Stimulated activated CD8-positive, alpha-beta memory T cell treated with anti-CD3 and anti-CD28 coated beads, Interleukin-4, amount 100 ng/mL, for 4 hours (primary cell): ENCODE data around the gene MITF.

Experiments used
- DNase-seq, 2 donors: peaks; one replicate each; pipeline ENCODE4 v3.0.0-alpha.2; 2020; ENCODE audit warnings: low read depth in 2 of 2, low spot score in 1 of 2

MITF gene

DNA sequence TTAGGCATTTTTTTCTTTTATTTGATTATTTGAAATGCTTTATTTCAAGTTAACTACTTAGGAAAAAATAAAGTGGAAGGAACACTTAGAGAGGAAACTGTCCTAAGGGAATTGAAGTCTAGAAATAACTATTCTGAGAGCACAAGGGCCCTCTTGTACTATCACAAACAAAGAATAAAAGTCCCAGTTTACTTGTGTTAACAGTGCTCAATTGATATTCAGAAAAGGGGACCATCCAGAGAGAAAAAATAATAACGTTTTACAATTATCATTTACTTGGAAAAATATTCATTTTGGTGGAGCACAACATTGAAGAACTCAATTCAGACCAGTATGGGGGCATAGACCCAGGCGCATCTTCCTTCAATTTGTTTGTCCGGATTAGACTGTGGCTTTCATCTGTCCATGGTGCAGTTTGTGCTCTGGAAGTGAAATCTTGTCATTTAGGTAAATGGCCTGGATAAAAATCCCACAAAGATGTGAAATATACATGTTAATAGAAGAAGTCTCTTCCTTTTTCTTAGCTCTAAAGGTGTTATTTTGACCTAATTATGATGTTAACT is 205.7 kb downstream of the MITF start:
- no peak for DNase-seq

DNA sequence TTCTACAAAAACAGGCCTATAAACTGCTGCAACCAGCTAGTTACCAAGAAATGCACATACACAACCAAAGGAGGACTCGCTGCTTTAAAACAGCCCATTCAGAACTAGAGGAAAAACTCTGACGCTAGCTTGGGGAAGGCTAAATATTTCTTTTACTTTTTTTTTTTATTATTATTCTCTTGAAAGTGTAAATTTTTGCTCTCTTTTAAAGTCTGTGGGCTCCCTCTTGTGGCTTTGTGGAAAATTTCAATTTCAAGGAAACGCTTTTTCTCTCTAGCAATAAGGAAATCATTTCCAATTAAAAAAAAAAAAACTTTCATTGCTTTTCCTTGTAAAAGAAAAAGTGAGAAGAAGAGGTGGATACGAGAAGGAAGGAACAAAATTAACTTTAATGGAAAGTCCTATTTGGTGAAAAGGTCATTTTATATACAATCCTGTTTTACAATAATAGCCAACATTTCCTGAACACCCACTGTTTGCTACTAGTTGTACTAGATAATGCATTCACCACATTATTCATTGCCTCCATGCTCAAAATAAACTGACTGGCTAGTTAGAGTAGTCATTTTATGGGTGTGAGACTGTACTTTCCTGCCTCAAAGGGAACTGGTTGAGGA is 209.1 kb downstream of the MITF start:
- DNase-seq, result no peak

DNA sequence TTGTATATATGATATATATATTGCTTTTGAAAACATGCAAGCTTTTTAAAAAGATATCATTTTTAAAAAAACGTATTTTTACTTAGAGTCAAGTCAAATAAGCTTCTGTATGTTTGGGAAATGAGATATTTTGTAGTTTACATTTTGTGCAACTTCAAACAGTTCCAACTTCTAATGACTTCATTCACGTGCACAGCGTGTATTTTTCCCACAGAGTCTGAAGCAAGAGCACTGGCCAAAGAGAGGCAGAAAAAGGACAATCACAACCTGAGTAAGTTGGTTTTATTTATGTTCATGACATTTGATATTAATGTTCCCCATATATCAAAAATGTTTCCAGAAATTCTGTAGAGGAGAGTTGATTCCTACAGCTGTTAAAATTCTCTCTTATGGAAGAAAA is 212.4 kb downstream of the MITF start:
- DNase-seq, result no peak

DNA sequence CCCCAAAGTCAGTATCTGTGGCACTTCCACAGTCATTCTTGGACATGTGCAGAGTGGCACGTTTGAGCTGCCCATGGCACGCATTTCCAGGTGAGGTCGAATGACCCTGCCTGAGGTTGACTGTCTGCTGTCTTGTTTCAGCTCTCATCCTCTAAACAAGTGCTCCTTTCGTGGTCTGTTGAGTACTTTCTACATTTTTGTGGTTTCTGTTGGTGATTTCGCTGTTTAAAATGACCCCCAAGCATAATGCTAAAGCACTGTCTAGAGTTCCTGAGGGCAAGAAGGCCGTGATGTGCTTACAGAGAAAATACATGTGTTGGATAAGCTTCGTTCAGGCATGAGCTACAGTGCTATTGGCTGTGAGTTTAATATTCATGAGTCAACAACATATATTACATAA is 220.3 kb downstream of the MITF start:
- no peak for DNase-seq

DNA sequence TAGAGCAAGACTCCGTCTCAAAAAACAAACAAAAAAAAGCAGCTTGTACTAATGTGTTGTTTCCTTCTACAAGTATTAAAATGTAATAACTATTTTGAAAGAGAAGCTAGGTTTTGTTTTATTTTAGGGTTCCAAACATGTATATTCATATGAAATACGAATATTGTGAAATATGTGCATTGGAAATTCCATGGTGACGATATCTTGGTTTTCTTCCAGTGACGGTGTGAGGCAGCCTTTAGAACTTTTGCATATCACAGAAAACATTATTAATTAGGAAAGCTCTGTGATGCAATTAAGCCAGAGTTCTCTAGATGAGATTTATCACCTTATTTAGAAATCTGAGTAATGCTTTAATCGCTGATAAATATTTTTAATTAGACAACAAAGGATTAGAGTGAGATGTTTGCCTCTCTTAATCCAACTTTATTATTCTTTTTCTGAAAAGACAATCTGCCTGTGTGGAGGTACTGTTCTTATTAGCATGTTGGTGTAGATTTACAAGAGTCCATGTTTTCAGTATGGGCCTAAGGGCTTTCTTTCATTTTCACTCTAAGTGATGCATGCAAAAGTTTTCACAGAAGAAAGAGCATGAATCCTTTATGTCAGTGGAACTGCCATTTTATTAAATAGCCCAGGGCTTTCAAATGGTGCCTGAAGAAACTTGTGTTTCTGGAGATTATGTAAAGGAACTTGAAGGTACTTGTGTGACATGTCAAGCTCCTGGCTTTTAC is 222.6 kb downstream of the MITF start:
- no peak for DNase-seq

DNA sequence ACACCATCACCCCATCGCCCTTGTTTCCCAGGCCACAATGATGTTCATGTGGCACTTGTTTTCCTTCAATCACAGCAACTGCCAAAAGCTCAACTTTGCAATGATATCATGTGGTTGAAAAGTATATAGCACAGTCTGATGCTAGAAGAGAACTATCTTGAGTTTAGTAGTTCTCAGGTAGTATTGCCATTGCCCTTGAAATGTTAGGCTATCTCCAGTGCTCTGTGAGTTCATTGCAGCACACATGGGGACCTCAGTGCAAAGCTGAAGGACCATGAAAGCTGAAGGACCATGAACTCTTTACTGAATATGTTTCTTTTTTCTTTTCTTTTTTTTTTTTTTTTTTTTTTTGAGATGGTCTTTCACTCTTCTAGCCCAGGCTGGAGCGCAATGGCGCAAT is 224.4 kb downstream of the MITF start:
- no peak for DNase-seq

DNA sequence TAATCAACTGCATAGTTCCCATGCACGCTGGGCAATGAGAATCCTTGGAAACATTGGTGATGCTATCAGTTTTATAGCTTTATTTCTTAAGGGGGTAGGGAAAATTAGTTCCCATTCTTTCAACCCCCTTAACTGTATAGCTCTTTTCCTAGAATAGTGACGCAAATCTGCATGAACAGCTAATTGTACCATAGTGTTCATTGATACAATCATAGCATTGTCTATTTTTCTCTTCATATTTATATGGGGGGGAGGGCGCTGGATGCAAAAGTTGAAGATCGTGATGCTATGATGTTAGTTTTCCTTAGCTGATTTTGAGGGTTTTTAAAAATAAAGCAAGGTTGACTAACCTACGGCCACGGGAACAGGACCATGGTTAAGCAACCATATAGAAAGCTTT is 227.9 kb downstream of the MITF start:
- DNase-seq, result no peak

DNA sequence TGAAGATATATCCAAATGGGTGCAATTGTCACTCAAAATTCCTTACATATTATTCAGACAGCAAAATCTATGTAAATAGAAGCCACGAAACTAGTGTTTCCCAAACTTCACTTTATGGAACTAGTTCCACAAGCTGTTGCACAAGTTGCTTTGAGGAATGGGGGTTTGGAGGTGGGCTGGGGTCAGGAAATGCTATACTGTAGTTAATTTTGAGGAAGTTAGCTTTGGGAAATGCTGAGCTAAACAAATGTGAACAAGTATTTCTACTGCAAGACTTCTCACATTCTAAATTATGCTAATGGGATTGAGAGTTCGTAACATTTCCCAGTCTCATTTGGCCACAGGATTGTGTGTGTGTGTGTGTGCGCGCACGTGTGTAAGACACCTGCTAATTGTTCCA is 231.6 kb downstream of the MITF start:
- DNase-seq, result no peak

DNA sequence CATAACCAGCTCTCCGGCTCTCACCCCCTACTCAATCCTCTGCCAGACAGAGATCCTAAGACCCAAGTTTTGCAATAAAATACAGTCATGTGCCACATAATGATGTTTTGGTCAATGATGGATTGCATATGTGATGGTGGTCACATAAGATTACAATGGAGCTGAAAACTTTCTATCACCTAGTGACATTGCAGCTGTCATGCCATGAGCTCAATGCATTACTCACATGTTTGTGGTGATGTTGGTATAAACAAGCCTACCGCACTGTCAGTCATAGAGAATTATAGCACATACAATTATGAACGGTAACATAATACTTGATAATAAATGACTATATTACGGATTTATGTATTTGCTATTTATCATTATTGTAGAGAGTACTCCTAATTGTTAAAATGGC is 233.4 kb downstream of the MITF start:
- DNase-seq, result no peak

DNA sequence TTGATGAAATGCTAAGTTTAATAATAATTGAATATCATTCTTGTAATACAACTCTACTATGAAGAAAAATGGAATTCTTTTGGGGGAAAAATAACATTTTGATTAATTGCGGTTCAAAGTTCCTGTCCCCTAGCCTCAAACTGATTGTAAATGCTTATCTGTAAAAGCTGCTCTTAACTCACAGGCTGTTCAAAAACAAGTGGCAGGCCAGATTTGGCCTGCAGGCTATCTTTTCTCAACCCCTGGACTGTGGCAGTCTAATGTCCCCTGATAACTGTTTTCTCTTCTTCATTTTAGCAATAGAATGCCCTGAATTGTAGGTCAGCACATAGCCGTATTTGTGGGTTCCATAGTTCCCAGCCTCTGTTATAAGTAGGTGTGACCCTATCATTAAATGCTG is 236.8 kb downstream of the MITF start:
- DNase-seq, result no peak

DNA sequence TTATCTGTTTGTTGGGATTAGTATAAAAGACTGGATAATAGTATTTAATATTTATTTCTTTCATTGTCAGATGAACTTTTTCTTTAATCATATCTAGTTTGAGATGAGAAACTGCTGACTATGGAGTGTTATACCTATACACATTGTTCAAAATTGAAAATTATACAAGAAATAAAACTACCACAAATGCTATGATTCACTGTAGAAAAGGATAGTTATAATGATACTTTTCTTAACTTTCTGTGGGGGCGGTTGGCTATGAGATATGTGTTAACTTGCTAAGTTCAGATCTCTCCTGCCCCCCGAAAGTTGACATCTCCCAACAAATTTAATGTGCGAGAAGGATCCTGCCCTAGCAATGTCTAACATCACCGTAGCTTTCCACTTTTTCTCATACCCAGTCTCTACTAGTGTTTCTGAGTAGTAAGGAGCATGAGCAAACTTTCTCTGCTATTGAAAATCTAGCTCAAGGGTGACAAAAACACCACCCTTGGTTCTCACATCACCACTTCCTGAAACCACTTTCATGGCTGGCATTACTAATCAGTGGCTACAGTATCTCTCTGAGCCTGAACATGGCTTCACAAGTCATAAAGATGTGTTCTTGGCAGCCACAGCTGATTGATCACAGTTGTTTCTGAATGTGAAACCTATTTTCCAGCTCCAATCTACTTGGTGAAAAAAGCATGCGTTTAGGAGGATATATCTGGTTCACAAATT is 244.4 kb downstream of the MITF start:
- no peak for DNase-seq

DNA sequence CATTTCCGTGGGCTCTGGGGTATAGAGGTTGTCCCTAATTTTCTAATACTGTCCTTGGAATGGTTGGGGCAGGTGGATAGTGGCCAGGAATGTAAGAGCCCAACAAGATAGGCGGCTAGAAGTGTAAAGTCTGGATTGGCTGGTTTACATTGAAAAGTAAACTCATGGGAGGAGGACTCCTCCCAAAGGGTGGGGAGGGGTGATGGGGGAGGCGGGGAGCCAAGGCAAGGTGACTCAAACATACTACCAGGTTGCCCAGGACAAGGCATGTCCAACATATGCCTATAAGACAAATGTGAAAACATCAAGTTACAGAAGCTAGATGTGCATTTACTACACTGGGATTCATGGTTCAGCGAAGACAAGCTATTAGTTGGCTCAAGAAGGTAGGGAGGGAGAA is 246.0 kb downstream of the MITF start:
- no peak for DNase-seq

DNA sequence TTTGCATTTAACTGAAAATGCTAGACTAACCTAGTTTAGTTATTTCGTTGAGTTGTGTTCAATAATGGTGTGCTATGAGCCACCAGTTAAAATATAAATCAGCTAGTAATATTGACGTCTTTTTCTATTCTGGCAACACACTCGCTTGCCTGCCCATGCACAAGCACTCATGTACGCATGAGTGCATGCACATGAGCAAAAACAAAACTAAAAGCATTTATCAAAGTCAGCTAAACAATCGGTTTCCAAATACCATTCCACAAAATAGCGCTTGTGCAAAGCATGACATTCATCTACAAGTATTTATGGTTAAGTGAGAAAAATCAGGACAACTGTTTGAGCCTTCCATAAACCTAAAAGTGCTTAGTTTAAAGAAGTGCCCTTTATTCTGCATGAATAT is 247.2 kb downstream of the MITF start:
- DNase-seq, result no peak

DNA sequence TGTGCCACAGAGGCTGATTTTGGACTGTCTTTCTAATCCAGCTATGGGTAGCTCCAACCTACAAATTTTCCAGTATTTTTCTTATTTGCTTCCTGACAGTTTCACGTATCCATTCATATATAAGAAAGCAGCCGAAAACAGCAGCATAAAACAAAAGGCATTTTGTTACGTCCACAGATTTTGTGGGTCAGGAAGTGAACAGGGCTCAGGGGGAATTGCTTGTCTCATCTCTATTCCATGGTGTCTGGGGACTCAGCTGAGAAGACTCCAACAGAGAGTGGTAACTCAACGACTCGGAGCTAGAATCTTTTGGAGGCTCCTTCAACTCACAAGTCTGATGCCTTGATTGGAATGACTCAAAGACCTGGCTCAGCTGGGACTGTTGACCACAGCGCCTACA is 248.6 kb downstream of the MITF start:
- DNase-seq, result no peak

DNA sequence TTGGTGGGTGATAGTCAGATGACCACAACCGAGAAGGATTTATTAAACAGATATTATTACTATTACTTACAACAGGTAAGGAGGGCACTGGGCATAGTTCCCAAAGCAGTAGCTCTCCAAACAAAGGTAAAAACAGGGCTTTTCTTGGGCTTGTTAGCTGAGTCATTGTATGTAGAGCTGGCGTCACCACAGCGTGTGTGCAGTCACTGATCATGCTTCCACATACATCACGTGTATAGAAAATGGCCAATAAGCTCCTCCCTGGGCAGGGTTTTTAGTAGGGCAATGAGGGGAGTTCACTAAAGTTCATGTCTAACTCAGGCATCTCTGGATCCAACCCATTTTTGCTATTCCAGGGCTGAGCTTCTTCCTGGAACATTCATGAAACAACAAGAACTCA is 254.5 kb downstream of the MITF start:
- DNase-seq, result no peak

DNA sequence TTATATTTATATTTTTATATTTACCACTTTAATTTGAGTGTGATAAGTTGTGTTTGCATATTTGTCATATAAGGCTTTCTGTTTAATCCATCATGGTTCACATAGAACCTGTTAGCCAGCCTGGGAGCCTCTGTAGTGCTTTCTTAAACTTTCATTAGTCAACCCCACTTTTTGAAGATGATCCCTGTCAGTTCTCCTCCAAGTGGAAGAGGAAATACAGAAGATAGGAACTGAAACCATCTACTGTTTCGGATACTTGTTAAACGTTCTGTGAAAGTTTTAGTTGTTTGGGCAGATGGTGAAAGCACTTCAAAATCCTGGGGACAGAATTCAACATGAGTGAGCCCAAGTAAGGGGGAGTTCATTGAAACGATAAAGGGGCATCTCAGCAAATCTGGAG is 255.7 kb downstream of the MITF start:
- no peak for DNase-seq

DNA sequence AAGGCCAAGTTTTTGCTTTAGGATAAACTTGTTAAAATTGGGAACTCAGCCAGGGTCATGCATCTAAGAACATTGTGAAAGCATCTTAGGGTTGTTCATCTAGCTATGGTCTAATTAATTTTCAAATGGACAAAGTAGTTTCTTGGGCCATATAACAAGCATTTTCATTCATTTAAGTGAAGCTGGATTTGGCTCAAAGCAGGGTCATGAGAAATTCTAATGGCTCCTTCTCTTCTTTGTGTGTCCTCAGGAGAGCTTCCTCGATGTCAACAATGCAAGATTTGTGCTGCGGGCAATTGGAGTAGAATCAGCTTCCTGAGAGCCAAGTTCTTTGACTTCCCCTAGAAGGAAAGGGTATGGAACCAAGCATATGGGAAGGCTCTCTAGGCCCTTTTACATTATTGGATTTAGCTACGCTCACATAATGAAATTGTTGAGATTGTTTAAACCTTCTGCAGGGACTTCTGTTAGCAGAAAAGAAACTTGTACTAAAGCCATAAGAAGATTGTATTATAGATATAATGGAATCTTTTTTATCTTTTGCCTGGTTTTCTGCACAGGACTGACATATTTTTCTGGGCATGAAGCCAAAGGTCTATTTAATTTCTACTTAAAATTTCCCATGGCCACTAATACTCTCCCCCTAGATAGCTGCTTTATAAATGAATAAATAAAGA is 258.5 kb downstream of the MITF start:
- no peak for DNase-seq

DNA sequence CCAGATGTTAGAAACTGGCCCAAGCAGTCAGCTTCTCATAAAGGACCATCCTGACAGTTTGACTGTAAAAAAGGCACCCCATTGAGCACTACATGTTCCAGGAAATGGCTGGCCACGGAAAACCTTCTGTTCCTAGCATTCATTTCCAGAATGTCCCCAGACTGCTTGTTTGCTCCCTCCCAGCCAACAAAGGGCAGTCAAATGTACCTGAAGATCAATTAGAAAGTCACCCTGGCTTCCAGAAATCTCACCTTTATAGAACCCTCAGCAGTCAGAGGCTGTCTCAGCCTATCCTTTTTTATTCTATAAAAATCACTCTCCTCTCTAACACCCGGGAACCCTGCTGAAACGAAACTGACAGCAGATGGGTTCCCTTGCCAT is 259.5 kb downstream of the MITF start:
- no peak for DNase-seq

DNA sequence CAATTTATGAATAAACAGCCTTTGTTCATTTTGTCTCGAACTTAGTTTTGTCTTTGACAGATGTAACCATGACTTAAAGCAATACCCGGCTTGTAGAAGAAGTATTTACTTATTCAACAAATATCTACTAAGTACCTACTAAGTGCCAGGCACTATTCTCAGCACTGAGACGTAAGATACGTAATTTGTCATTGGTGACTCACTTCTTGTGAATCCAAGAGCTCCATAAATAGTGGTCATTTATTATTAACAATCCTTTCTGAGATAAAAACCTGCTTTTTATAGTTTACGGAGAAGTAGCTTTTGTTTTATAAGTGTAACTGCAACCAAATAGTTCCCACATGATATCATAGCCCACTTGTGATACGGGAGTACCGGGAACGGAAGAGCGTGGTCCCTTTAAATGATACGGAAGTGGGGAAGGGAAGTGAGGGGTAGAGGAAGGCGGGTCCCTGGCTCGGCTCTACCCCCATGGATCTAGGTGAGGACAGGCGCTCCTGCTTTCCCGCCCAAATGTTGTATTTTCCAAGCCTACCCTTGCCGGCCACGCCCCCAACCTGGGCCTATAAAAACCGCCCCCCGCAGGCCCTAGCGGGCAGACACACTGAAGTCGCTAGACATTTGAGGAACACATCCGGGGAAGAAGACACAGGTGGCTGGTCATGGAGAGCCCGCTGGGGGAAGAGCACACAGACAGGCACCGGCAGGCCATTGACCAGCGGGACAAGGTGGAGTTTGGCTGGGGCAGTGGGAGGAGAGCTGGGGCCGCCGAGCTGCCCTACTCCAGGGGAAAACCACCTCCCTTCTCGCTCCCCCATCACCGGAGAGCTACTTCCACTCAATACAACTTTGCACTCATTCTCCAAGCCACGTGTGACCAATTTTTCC is 260.1 kb downstream of the MITF start, which contains the start of gene SAMMSON:
Gene SAMMSON (plus strand): TSS at position 594 of the 888 bp plus-strand sequence.
- no peak for DNase-seq

DNA sequence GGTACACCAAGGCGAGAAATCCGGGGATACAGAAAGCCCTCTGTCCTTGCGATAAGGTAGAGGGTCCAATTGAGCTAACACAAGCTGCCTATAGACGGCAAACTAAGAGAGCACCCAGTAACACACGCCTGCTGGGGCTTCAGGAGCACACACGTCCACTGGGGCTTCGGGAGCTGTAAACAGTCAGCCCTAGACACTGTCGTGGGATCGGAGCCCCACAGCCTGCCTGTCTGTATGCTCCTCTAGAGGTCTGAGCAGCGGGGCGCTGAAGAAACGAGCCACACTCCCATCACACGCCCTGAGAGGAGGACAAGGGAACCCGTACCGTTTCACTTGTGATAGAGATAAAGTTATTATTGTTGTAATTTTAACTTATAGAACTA is 260.8 kb downstream of the MITF start:
- DNase-seq, result no peak
